Cardiac muscle cell (in vitro differentiated cells and primary cell): ENCODE data around the gene OPTC. TPM values are rescaled to one million over a fixed set of nuclear protein-coding genes. Genes with fewer than 3 reads are reported as not detected.

Source experiments
- DNase-seq, 2 donors: peaks; one replicate each; pipeline versions ENCODE4 v3.0.0 to v3.0.0-alpha.2; 2010 to 2017; ENCODE audit warnings: low read depth in 1 of 2, low spot score in 1 of 2
- H3K27ac ChIP-seq: fragments of 200-600 bp; sonication (generic); 2 replicates; pipeline ENCODE4 v1.5.1; 2016
- H3K27me3 ChIP-seq: fragments of 200-600 bp; sonication (generic); 2 replicates; pipeline ENCODE4 v1.6.0; 2016; ENCODE audit warnings: control low read depth
- H3K36me3 ChIP-seq: fragments of 200-600 bp; sonication (generic); 2 replicates; pipeline ENCODE4 v1.5.1; 2016; ENCODE audit warnings: control low read depth
- H3K4me1 ChIP-seq: fragments of 200-600 bp; sonication (generic); 2 replicates; pipeline ENCODE4 v1.8.1; 2017; ENCODE audit warnings: low read depth, mild to moderate bottlenecking, mixed run types
- H3K4me3 ChIP-seq: fragments of 200-600 bp; sonication (generic); 2 replicates; pipeline ENCODE4 v1.5.1; 2016; ENCODE audit warnings: mild to moderate bottlenecking
- H3K9me3 ChIP-seq: fragments of 200-600 bp; sonication (generic); 2 replicates; pipeline ENCODE4 v1.5.1; 2017; ENCODE audit warnings: low read depth, mild to moderate bottlenecking, control low read depth
- polyA plus RNA-seq: library from polyadenylated mRNA; unstranded; fragments of >200 nt; fragmentation: Nextera tagmentation; extraction: Ambion mirVana; gene quantifications from 2 replicates; pipeline ENCODE4 v1.2.1, GENCODE V29; 2016
- total RNA-seq: library from RNA; depleted of rRNA; stranded (reverse); fragments of >200 nt; gene quantifications from 2 replicates; pipeline ENCODE4 v1.2.3, GENCODE V29; 2016
- TF ChIP-seq, protein P1 (sequence below): IDR thresholded peaks from 2 replicates; pipeline ENCODE4 v1.5.1; 2012; ENCODE audit warnings: low read depth, mild to moderate bottlenecking, low read length

The OPTC gene
- total and polyA plus RNA-seq, 2 experiments from 2014 or later: not detected

DNA sequence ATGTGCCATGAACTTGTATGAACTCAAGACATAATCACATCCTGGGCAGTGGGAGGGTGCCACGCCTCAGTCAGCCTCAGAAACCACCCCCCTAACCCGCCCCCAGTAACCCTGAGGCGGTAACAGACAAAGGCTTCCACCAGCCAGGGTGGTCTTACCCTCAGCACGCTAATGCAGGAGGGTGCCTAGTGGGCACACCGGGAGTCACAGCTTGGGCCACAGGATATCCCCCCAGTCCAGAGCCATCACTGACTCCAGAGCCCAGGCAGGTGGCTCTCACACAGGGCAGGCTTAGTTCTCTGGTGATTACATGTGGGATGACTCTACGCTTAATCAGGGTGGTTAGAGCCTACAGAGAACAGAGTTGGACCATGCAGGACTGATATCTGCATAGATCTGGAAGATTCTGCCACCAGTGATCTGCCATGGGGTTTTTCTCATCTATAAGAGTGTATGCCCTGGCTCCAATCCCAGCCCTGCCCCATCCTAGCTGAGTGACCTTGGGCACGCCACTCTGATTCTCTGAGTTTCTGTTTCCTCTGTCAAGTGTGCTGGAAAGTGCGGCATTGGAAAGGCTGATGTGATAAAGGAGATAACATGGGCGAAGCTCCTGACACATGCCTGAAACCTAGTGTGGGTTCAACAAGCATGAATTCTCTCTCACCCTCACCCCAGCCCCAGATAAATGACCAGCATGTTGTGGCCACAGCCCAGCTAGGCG lies 27.3 kb downstream of the OPTC start:
- no peaks in the 10 kb centered on the region for H3K9me3 ChIP-seq
- no peak overlapping the region for H3K4me3 ChIP-seq
- peaks cover 13% of the 10 kb centered on the region for H3K4me1 ChIP-seq
- H3K27ac ChIP-seq: no peak overlapping the region
- DNase-seq: no peak
- TF ChIP-seq, protein P1, sequence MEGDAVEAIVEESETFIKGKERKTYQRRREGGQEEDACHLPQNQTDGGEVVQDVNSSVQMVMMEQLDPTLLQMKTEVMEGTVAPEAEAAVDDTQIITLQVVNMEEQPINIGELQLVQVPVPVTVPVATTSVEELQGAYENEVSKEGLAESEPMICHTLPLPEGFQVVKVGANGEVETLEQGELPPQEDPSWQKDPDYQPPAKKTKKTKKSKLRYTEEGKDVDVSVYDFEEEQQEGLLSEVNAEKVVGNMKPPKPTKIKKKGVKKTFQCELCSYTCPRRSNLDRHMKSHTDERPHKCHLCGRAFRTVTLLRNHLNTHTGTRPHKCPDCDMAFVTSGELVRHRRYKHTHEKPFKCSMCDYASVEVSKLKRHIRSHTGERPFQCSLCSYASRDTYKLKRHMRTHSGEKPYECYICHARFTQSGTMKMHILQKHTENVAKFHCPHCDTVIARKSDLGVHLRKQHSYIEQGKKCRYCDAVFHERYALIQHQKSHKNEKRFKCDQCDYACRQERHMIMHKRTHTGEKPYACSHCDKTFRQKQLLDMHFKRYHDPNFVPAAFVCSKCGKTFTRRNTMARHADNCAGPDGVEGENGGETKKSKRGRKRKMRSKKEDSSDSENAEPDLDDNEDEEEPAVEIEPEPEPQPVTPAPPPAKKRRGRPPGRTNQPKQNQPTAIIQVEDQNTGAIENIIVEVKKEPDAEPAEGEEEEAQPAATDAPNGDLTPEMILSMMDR: no peak
- H3K36me3 ChIP-seq: no peaks in the 10 kb centered on the region
- peaks cover 20% of the 10 kb centered on the region for H3K27me3 ChIP-seq

DNA sequence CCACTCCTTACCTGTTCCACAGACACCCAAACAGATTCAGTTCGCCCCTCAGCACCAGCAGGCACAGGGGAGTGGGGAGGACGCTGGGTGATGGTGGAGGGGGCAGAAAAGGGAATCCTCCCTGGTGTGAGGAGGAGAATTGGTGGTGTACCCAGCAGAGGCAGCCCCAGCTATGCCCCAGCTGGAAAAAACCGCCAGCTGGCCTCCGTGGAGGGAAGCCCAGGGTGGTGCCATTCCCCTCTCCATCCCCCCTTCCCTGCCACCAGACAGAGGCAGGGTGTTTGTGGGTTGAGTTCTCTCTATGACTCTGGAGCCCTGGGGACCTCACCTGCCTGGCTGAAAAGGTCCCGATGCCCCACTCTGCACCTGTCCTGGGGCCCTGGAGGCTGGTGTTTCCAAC lies 27.9 kb downstream of the OPTC start:
- Histone ChIP-seq H3K36me3 (no peaks in the 10 kb centered on the region), H3K27me3 (peaks cover 20% of the 10 kb centered on the region), H3K9me3 (no peaks in the 10 kb centered on the region), H3K27ac (no peak overlapping the region), H3K4me3 (no peak overlapping the region), H3K4me1 (peaks cover 13% of the 10 kb centered on the region)
- DNase-seq: no peak
- TF ChIP-seq, protein P1: no peak

DNA sequence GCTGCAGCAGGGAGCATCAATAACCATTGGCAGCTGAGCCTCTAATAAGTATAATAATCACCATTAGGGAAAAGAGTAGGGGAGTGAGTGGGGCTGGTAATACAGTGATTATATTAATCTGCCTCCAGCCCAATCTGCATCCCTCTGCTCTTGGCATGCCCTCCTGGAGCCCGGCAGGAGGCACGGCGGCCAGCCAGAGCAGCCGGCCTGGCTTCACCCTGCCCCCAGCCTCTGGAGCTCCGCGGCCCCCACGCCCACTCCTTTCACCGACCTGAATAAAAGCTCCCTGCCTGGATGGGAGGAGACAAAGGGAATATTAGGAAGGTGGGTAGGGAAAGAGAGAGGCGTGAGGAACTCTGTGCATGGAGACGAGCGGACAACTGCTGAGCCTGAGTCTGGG lies 28.3 kb downstream of the OPTC start:
- H3K4me3 ChIP-seq: no peak overlapping the region
- H3K27me3 ChIP-seq: peaks cover 18% of the 10 kb centered on the region
- no peak overlapping the region for H3K27ac ChIP-seq
- peaks cover 13% of the 10 kb centered on the region for H3K4me1 ChIP-seq
- no peak for DNase-seq
- H3K9me3 ChIP-seq: no peaks in the 10 kb centered on the region
- TF ChIP-seq, protein P1: no peak
- H3K36me3 ChIP-seq: no peaks in the 10 kb centered on the region

DNA sequence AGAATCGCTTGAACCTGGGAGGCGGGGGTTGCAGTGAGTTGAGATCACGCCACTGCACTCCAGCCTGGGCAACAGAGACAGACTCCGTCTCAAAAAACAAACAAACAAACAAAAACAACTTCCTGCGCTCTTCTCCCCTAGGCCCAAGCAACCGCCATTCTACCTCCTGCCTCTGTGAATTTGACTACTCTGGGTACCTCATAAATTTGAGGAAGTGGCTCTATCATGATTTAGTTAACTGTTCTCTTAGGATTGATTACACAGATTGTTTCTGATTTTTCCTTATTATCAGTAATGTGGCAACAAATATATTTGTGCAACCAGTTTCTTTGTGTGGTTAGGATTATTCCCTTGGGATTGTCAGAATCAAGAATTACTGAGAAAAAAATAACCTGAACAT lies 29.7 kb downstream of the OPTC start:
- no peaks in the 10 kb centered on the region for H3K36me3 ChIP-seq
- H3K4me3 ChIP-seq: no peak overlapping the region
- no peak for DNase-seq
- no peak overlapping the region for H3K27ac ChIP-seq
- TF ChIP-seq, protein P1: no peak
- H3K4me1 ChIP-seq: peaks cover 13% of the 10 kb centered on the region
- no peaks in the 10 kb centered on the region for H3K9me3 ChIP-seq
- peaks cover 12% of the 10 kb centered on the region for H3K27me3 ChIP-seq

DNA sequence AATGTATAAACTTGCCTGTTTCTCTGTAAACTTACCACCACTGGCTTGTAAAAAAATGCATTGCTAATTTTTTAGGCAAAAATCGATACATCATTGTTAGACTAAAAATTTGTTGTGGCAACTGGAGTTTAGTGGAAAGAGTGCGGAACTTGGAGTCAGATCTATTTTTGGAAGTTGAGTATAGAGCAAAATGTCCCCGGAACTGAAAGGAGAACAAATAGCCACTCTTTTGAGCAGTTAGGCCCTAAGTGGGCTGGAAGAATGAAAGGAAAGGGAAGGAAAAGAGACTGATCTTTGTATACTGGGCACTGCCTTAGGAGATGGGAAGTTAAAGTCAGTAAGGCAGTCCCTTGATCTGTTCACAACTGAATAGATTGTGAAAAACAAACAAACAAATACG lies 30.2 kb downstream of the OPTC start:
- TF ChIP-seq, protein P1: no peak

More for the DNA sequence above, 30.2 kb downstream of the OPTC start:
- no peak for DNase-seq
- H3K4me3 ChIP-seq: no peak overlapping the region
- no peak overlapping the region for H3K27ac ChIP-seq
- H3K9me3 ChIP-seq: no peaks in the 10 kb centered on the region
- no peaks in the 10 kb centered on the region for H3K36me3 ChIP-seq
- peaks cover 13% of the 10 kb centered on the region for H3K4me1 ChIP-seq
- H3K27me3 ChIP-seq: peaks cover 8% of the 10 kb centered on the region
